Coronary artery (tissue), 2 donors: ENCODE results near the gene RPRML.
"Not testable (repeated sequence)": the region's sequence is repeated elsewhere in the genome, so short reads cannot be mapped to it uniquely, and the experiment has no call there.

Source experiments
- DNase-seq: peaks from one replicate; pipeline ENCODE4 v3.0.0-alpha.2; 2017; ENCODE audit warnings: low spot score
- H3K27ac ChIP-seq, 2 donors: fragments of 200-600 bp; sonication (generic); one replicate each; pipeline ENCODE4 v1.5.1; 2016 to 2019
- H3K4me3 ChIP-seq: fragments of 200-600 bp; sonication (generic); 2 replicates; pipeline ENCODE4 v1.5.1; 2016; ENCODE audit warnings: mild to moderate bottlenecking, moderate library complexity
- CTCF ChIP-seq: fragments of 200-600 bp; sonication (generic); IDR thresholded peaks from one replicate; pipeline ENCODE4 v1.5.1; 2019; ENCODE audit warnings: antibody characterized with exemption

The RPRML gene

DNA sequence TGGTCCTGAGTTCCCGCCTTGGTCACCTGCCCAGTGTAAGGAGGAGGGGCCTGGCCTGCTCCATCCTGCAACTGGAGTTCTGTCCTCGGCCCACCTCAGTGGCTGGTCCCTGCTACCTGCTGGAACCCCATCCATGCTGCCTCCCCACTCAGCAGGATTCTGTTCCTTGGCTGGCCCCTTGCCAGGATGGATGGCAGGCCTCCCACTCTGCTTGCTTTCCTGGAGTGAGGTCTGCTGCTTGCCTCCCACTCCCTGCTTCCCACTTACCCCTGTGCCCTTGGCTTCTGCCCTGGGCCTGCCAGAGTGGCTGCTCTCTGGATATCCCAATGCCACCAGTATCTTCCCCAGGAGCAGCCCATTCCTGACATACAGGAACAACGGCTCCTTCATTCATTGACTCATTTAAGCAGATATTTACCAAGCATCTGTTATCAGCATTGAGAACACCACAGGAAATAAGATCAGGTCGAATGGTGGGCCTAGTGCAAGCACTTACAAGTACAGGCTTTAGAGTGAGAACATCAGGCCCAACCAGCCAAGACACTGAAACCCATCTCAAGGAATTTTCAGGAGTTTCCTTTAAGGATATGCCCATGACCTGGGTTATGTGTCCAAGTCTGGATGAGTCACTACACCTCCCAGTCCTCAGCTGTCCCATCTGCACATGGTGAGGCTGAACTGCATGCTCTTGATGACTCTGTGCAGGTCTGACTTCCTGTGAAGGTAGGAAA is 17.0 kb upstream of the RPRML start:
- TF ChIP-seq CTCF: no peak
- Histone ChIP-seq H3K4me3 (no peak overlapping the region), H3K27ac (no peak overlapping the region)
- no peak for DNase-seq

DNA sequence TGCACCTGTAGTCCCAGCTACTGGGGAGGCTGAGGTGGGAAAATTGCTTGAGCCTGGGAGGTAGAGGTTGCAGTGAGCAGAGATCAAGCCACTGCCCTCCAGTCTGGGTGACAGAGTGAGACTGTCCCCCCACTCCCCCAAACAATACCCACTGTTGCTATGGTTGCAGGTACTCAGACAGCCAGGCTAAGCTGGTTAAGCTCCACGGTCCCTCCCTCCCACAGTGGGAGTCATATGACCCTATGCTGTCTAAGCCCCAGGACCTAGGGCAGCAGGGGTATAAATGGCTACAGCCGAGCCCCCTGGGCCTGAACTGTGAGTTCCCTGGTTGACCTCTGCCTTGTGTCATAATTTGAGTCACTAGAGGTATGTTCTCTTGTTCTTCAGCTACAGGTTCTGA is 15.9 kb upstream of the RPRML start:
- Histone ChIP-seq H3K27ac (no peak overlapping the region), H3K4me3 (no peak overlapping the region)
- DNase-seq: no peak
- no peak for TF ChIP-seq CTCF

DNA sequence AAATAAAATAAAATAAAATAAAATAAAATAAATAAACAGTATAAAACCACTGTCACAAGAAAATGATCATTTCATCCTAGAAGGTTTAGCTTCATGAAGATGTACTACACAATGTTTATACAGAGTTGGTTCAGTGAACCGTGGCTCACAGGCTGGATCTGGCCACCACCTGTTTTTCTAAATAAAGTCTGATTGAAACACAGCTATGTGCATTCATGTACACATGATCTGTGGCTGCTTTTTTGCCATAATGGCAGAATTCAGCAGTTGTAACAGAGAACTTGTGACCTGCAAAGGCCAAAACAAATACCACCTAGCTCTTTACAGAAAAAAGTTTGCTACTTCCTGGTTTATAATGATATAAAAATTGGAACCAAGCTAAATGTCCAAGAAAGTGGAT is 12.6 kb upstream of the RPRML start:
- TF ChIP-seq CTCF: no peak
- Histone ChIP-seq H3K27ac (no peak overlapping the region), H3K4me3 (no peak overlapping the region)
- no peak for DNase-seq

DNA sequence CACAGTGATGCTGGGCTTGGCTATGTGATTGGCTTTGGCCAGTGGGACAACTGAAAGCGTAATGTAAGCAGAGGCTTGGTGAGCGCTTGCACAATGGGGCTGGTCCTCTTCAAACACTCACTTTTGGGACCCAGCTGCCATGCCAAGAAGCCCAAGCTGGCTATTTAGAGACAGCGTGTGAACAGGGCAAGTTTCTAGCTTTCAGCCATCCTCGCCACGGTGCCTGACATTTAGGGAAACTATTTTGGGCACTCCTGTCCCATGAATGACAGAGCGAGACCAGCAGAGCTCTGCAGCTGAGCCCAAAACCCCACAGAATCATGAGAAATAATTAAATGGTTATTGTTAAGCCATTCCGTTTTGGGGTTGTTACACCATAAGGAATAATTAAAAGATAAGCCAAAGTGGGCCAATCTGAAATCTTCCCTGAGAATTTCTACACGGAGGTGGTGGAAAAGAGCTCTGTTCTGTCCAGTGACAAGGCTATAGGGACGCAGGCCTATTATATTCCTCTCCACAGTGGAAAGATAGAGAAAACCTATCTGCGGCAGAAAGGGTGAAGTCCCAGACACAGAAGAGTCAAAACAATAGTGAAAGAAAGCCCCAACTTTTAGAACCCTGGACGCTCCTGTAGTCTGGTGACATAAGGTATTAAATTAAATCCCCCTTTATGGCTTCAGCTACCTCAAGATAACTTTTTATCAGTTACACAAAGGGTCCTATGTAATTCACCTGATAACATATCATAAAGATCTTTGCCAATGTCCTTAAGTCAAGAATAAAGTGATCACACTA is 10.8 kb upstream of the RPRML start:
- Histone ChIP-seq H3K4me3 (no peak overlapping the region), H3K27ac (no peak overlapping the region)
- no peak for DNase-seq
- TF ChIP-seq CTCF: no peak

DNA sequence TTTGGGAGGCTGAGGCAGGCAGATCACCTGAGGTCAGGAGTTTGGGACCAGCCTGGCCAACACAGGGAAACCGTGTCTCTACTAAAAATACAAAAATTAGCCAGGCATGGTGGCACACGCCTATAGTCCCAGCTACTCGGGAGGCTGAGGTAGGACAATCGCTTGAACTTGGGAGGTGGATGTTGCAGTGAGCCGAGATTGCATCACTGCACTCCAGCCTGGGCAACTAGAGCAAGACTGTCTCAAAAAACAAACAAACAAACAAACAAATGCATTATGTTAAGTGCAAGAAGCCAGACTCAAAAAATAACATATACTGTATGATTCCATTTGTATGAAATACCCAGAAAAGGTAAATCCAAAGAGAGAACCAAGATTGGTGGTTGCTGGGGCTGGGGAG is 8.9 kb upstream of the RPRML start:
- H3K27ac ChIP-seq, DNase-seq, H3K4me3 ChIP-seq: not testable (repeated sequence)

GRCh38 chr17:46986366-46986765 is 7.3 kb upstream of the RPRML start:
- H3K27ac ChIP-seq: no peak overlapping the region
- H3K4me3 ChIP-seq: no peak overlapping the region
- DNase-seq: no peak
- TF ChIP-seq CTCF: no peak

DNA sequence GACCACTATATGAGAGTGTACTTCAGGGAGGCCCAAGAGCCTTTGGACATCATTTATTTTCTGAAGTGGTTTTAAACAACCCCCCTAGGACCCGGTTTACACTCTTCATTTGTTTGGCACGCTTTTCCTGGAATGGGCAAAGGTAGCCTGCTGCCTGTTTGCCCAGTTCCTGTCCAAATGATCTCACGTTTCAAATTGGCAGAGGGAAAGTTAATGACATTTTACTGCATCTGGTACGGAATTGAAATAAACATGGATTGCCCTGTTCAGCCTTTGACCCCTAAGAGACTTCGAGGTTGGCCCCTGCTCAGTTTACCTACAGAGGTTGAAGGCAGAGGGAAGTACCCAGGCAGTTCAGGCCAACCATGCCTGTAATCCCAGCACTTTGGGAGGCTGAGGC is 5.8 kb upstream of the RPRML start:
- TF ChIP-seq CTCF: no peak
- DNase-seq: no peak
- H3K4me3 ChIP-seq: no peak overlapping the region
- peak overlapping the region in 1 of 2 donors; percentile 26 for H3K27ac ChIP-seq
